NOMO-1 treated with DMSO at 0.1 percent for 48 hours (cell line): Measurements from ENCODE around the gene CEP350.
"Not testable (repeated sequence)": the region's sequence is repeated elsewhere in the genome, so short reads cannot be mapped to it uniquely, and the experiment has no call there.

Source experiments
- DNase-seq: peaks from one replicate; lab custom pipeline; 2025; ENCODE audit not compliant: unreplicated experiment; lab: John Stamatoyannopoulos, UW

CEP350 gene

GRCh38 chr1:179938752-179939151 is 15.9 kb upstream of the CEP350 start:
- no peak for DNase-seq

DNA sequence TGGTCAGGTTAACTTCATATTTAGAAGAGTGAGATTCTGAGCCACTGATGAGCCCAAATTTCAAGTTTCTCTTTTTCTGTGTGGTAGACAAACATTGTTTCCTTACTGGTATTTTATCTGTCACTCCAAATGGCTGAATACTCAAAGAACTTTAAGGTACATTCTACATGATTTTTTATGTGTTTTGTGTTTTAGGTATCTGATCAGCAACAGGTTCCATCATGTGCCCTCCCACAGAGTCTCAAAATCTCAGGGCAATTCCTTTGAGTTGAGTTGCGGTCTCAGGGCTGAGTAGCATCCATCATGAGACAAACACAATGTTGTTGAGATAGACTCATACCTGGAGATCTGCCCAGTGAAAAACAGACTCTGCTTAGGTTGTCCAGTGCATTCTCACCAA is 14.7 kb upstream of the CEP350 start:
- DNase-seq, result no peak

- no peak for DNase-seq
Measured at GRCh38 chr1:179941454-179941853, 13.2 kb upstream of the CEP350 start.

GRCh38 chr1:179950651-179951050 is 4.0 kb upstream of the CEP350 start:
- peak; percentile 46 for DNase-seq

DNA sequence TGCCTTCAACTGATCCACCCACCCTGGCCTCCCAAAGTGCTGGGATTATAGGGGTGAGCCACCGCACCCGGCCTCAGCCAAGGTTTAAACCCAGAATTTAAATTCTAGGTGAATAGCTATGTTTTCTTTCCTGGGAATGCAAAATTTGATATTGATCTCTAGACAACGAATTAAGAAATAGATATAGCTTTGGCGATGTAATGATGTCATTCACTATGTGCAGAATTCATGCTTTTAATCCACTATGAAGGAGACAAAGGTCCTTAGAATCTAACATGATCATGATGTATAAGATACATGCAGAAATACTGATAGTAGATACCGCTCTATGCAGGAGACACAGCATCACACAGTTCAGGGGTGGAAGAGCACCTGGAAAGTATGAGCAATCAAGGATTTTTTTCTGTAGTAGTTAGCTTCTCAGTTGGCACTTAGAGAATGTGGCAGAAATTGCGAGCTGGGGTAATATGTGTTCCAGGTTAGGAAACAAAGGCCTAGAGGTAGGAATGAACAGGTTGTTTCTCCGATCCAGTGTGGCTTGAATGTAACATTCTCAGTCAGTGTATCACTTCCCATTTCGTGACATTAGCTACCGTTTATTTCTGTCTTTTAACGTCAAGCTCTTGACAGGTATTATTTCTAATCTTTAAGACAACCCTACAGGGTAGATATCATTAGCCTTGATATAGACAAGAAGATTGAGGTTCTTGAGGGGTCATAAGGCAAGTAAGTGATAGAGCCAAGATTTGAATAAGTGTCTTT is 3.0 kb upstream of the CEP350 start:
- peak; percentile 60 for DNase-seq

DNA sequence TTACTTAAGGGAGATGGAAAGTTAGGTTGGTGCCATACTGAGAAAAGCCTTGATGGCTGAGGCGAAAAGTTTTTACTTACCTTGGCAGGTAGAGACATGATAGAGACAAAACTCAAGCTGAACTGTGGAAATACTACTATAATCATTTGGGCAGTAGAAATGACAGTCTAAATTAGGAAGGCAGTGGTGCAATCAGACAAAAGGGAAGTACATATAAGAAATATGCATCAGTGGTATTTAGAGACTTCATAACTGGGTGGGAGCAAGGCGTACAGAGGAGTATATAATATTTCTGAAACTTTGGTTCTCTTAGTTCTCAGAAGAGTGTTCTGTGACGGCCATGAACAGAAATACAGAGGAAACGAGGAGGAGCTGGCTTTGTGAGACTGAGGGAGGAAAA is 2.4 kb upstream of the CEP350 start:
- DNase-seq, result peak; percentile 87

GRCh38 chr1:179953974-179954492 is 577 bp upstream of the CEP350 start:
- peak; percentile 81 for DNase-seq

- DNase-seq, result no peak
Measured at GRCh38 chr1:179955287-179955680, 674 bp downstream of the CEP350 start.

DNA sequence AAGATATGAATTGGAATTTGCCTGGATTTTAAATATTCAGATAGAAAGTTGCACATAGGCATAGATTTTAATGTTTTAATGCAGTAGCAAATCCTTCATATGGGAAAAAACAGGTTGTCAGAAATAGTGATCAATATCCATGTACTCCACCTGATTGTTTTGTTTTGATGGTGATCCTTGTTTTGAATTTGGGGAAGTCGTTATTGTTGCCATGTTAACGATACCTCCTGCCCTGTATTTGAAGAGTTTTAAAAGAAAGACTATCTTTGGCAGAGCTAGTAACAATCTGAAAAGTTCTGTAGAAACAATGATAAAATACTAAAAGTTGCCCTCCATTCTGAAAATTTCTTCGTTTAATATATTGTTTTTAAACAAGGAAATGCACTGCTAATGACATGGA is 1.1 kb downstream of the CEP350 start:
- DNase-seq, result peak; percentile 48

DNA sequence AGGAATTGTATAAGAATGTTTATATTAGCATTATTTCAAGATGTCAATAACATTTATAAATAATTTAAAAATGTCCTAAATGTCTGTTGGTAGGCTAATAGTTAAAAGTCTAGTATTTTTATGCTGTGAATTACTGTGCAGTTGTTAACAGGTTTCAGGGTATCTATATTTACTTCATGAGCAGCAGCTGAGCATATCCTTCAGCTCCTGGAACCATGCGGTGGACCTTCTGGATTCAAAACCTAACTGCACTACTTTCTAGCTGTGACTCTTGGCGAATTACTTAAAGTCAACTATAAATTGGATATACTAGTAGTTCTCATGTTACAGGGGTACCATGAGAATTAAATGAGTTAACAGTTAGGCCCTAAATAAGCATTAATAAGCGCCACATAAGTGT is 3.7 kb downstream of the CEP350 start:
- DNase-seq, result no peak

- not testable (repeated sequence) for DNase-seq
Measured at GRCh38 chr1:179962168-179962567, 7.6 kb downstream of the CEP350 start.

GRCh38 chr1:179966551-179966950 is 11.9 kb downstream of the CEP350 start:
- DNase-seq, result no peak

DNA sequence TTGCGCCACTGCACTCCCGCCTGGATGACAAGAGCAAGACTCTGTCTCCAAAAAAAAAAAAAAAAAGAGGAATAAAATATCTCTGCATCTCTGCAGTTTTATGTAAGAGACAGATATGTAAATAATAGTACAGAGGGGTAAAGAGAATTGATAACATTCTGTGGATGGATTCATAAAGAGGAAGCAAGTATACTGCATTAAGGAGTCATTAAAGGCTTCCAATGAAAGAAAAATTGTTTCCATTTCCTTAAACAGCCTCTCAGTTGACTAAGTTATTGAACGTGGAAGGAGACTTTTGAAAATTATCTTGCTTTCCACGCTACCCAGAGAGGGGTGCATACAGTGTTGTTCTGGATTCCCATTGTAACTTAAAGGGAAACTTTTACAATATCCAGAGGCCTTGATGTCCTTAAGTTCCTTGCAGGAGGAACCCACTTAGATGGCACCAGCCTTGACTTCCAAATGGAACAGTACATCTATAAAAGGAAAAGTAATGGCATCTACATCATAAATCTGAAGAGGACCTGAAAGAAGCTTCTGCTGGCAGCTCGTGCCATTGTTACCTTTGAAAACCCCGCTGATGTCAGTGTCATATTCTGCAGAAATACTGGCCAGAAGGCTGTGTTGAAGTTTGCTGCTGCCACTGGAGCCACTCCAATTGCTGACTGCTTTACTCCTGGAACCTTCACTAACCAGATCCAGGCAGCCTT is 13.8 kb downstream of the CEP350 start:
- no peak for DNase-seq

GRCh38 chr1:179968994-179969919 is 14.6 kb downstream of the CEP350 start:
- DNase-seq, result no peak

DNA sequence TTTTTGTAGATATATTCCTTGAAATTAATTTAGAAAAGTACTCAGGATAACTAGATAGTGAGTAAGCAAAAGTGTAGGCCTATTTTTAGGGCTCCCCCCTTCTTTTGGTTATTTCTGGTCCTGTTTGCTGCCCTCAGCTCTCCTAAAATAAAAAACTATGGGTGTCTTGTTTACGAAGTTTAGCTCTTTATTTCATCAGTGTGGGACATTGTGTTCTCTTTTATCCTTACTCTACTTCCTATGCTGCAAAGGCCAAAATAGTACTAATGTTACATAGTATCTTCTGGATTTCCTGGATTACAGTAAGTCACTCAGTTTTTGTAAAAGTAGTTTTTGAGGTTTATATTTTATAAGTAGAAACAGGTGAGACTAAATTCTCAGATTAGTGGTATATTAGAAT is 15.4 kb downstream of the CEP350 start:
- DNase-seq, result no peak

DNA sequence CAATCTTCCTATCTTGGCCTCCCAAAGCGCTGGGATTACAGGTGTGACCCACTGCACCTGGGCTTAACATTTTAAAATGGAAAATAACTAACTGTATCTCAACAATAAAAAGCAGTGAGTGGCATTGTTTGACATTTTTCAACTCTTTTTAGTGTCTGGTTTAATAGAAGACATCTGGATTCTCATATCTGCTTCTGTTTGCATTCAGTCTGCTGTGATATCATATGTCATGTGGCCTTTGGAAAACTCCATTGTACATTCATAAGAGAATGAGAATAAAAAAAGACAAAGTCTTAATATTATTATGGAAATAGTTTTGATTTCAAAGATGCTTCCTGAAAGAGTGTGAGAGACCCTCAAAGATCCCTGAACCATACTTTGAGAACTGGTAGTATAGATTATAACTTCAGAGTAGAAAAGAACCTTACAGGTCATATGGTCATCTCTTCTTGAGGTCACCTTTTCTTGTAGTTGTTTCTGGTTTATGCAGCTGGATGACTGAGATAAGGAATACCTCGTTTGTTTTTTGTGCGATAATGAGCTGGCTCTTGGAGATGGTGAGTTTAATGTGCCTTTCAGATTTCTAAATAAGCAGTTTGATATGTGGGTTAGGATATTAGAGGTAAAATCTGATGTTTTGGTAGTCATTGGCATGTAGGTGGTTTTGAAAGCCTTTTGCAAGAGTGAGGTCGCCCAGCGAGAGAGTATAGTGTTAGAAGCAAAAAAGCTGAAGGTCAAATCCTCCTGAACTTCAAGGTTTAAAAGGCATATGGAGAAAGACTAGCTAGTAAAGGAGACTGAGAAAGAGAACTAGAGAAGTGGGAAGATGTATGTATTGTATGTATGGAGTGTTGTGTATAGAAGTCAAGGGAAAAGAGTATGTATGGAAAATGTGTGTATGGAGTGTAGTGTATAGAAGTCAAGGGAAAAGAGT is 17.2 kb downstream of the CEP350 start:
- DNase-seq, result no peak

DNA sequence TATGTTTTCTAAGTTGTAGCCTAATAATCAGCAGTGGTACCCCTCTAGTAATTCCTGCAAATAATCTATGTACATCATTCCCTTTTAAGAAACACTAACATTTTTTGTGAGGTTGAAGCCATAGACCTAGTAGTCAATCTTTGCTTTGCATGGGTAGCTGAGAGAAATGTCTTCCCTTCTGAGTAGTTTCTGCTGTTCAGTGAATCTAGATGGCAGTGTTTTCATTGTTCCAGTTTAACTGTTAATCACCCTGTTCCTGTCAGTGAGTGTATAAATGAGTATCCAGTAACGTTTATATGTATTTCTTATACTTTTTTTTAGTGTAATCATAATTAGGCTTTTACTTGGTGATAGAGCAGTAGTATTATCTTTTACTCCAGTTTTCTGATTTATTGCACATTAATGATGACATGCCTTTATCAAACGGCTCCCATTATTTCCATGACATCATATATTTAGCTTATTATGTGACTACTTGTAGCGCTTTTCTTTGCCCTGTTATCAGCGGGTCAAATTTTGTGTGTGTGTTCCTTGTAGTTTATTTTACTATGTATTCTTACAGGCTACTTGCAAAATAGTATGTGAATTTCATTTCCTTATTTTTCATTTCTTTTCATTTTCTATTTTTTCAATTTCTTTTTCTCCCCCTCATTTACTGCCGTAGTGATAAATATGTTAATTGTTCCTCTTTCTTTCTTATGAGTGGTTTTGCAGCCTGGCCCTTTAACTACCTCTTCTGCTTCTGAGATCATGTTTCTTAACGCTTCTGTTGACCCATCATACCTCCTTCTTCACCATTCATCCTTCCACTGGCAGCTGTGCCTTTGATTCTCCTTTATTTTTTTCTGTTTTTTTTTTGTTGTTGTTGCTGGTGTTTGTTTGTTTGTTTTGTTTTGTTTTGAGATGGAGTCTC is 18.8 kb downstream of the CEP350 start:
- peak; percentile 79 for DNase-seq

- no peak for DNase-seq
Measured at GRCh38 chr1:179976970-179977651, 22.5 kb downstream of the CEP350 start.
